Measurements from ENCODE around the gene EVC2. TPM values are rescaled to one million over a fixed set of nuclear protein-coding genes. Genes with fewer than 3 reads are reported as not detected.

The EVC2 gene
- total and polyA plus RNA-seq, 8 donors = 4.1 to 11.0 (median 9.4) TPM

- intact Hi-C loops (cut with DNase I) = no loop called here
- Histone ChIP-seq H3K27ac (no peak overlapping the region), H3K9me3 (peaks cover 0 to 2% of the 10 kb centered on the region in 2 donors), H3K36me3 (no peaks in the 10 kb centered on the region), H3K27me3 (no peaks in the 10 kb centered on the region), H3K4me1 (no peaks in the 10 kb centered on the region), H3K4me3 (no peak overlapping the region)
- DNase-seq = peak in 1 of 4 donors; percentile 42
- TF ChIP-seq, protein P1, sequence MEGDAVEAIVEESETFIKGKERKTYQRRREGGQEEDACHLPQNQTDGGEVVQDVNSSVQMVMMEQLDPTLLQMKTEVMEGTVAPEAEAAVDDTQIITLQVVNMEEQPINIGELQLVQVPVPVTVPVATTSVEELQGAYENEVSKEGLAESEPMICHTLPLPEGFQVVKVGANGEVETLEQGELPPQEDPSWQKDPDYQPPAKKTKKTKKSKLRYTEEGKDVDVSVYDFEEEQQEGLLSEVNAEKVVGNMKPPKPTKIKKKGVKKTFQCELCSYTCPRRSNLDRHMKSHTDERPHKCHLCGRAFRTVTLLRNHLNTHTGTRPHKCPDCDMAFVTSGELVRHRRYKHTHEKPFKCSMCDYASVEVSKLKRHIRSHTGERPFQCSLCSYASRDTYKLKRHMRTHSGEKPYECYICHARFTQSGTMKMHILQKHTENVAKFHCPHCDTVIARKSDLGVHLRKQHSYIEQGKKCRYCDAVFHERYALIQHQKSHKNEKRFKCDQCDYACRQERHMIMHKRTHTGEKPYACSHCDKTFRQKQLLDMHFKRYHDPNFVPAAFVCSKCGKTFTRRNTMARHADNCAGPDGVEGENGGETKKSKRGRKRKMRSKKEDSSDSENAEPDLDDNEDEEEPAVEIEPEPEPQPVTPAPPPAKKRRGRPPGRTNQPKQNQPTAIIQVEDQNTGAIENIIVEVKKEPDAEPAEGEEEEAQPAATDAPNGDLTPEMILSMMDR (IDR thresholded peaks at IDR 0.05) = no peak
- ATAC-seq = no peak
Measured at GRCh38 chr4:5515646-5516045, 192.7 kb downstream of the EVC2 start.

Other genes starting within 250 kb of the EVC2 start
- gene EVC, start 2.6 kb upstream of the EVC2 start, total RNA-seq = 10 to 100 TPM; 18.8 to 29.3 TPM
- gene EVC, start 2.6 kb upstream of the EVC2 start, polyA plus RNA-seq (ENCODE audit: insufficient read length in 6 of 6) = 10 to 100 TPM; 27.6 to 36.2 (median 32.3) TPM
- 1 to 10 TPM; 5.2 to 5.4 TPM for gene CRMP1, start 184.5 kb upstream of the EVC2 start, total RNA-seq
- gene CRMP1, start 184.5 kb upstream of the EVC2 start, polyA plus RNA-seq (ENCODE audit: insufficient read length in 6 of 6) = 10 to 100 TPM; 54.4 to 76.2 (median 66.5) TPM